GM18507 (cell line): Measurements from ENCODE around the gene PTPRN2.
"Not testable (repeated sequence)": the region's sequence is repeated elsewhere in the genome, so short reads cannot be mapped to it uniquely, and the experiment has no call there.

Source experiments
- DNase-seq: peaks from one replicate; pipeline ENCODE4 v3.0.0; 2011; ENCODE audit warnings: low read depth; ENCODE audit not compliant: insufficient read length; ENCODE audit errors: extremely low spot score
- FAIRE-seq: peaks from 2 replicates; lab custom pipeline; 2011; peaks lifted over from hg19 to GRCh38; lab: Jason Lieb, UNC

PTPRN2 gene

GRCh38 chr7:158442260-158442659 is 145.4 kb downstream of the PTPRN2 start:
- no peak for DNase-seq
- FAIRE-seq: no peak

- no peak for DNase-seq
- no peak for FAIRE-seq
Measured at GRCh38 chr7:158439035-158439434, 148.6 kb downstream of the PTPRN2 start.

- FAIRE-seq: no peak
- DNase-seq: no peak
Measured at GRCh38 chr7:158432369-158433341, 155.0 kb downstream of the PTPRN2 start.

- FAIRE-seq: no peak
- no peak for DNase-seq
Measured at GRCh38 chr7:158431941-158432347, 155.7 kb downstream of the PTPRN2 start.

- no peak for FAIRE-seq
- DNase-seq: no peak
Measured at GRCh38 chr7:158431055-158431940, 156.3 kb downstream of the PTPRN2 start.

- FAIRE-seq: no peak
- no peak for DNase-seq
Measured at GRCh38 chr7:158430308-158431034, 157.2 kb downstream of the PTPRN2 start.

GRCh38 chr7:158428837-158429753 is 158.5 kb downstream of the PTPRN2 start:
- FAIRE-seq: no peak

GRCh38 chr7:158428131-158428836 is 159.3 kb downstream of the PTPRN2 start:
- no peak for FAIRE-seq

More at GRCh38 chr7:158428837-158429753, 158.5 kb downstream of the PTPRN2 start:
- no peak for DNase-seq

GRCh38 chr7:158425676-158426075 is 161.9 kb downstream of the PTPRN2 start:
- DNase-seq, FAIRE-seq: not testable (repeated sequence)

More at GRCh38 chr7:158428131-158428836, 159.3 kb downstream of the PTPRN2 start:
- DNase-seq: no peak

GRCh38 chr7:158424531-158424930 is 163.1 kb downstream of the PTPRN2 start:
- FAIRE-seq (no peak), DNase-seq (no peak)

GRCh38 chr7:158424011-158424410 is 163.6 kb downstream of the PTPRN2 start:
- FAIRE-seq: no peak
- no peak for DNase-seq

GRCh38 chr7:158422887-158423560 is 164.6 kb downstream of the PTPRN2 start:
- DNase-seq (no peak), FAIRE-seq (no peak)

- no peak for FAIRE-seq
- no peak for DNase-seq
Measured at GRCh38 chr7:158422196-158422886, 165.3 kb downstream of the PTPRN2 start.

GRCh38 chr7:158421361-158421760 is 166.3 kb downstream of the PTPRN2 start:
- DNase-seq (no peak), FAIRE-seq (no peak)

- no peak for FAIRE-seq
- DNase-seq: no peak
Measured at GRCh38 chr7:158420591-158421340, 166.9 kb downstream of the PTPRN2 start.

- DNase-seq: no peak
- no peak for FAIRE-seq
Measured at GRCh38 chr7:158419238-158419785, 168.3 kb downstream of the PTPRN2 start.
